ENCODE measurements around the gene CELA1. TPM values are rescaled to one million over a fixed set of nuclear protein-coding genes. Genes with fewer than 3 reads are reported as not detected.
A peak's percentile ranks its signal among the peaks of the same experiment; 100 is the strongest.

The CELA1 gene
- total RNA-seq, 1 donor from 2014 or later: not detected

DNA sequence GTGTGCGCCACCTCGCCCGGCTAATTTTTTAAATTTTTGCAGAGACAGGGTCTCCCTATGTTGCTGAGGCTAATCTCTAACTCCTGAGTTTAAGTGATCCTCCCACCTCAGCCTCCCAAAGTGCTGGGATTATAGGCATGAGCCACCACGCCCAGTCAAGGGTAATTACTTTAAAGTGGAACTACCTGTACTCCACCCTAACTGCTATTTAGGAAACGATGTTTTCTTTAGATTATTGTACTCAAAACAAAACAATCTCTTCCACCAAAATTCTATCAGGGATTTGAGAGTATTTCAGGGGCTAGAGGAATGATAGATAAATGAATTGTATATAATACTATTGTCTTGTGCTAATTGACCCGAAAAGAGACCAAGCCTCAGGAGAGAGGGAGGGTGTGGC, 12.9 kb downstream of the CELA1 start:
- Mint-ChIP-seq H3K36me3 (ENCODE audit: low read depth) (no peaks in the 10 kb centered on the region), H3K9me3 (no peaks in the 10 kb centered on the region), H3K27me3 (ENCODE audit: low read depth) (no peaks in the 10 kb centered on the region), H3K4me1 (no peaks in the 10 kb centered on the region), H3K27ac (ENCODE audit: unreplicated experiment) (peak overlapping the region; percentile 8), H3K4me3 (no peak overlapping the region)
- TF ChIP-seq, protein P1, sequence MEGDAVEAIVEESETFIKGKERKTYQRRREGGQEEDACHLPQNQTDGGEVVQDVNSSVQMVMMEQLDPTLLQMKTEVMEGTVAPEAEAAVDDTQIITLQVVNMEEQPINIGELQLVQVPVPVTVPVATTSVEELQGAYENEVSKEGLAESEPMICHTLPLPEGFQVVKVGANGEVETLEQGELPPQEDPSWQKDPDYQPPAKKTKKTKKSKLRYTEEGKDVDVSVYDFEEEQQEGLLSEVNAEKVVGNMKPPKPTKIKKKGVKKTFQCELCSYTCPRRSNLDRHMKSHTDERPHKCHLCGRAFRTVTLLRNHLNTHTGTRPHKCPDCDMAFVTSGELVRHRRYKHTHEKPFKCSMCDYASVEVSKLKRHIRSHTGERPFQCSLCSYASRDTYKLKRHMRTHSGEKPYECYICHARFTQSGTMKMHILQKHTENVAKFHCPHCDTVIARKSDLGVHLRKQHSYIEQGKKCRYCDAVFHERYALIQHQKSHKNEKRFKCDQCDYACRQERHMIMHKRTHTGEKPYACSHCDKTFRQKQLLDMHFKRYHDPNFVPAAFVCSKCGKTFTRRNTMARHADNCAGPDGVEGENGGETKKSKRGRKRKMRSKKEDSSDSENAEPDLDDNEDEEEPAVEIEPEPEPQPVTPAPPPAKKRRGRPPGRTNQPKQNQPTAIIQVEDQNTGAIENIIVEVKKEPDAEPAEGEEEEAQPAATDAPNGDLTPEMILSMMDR (conservative IDR thresholded peaks at IDR 0.05): no peak
- no peak for DNase-seq (ENCODE audit: low read depth, low spot score)

DNA sequence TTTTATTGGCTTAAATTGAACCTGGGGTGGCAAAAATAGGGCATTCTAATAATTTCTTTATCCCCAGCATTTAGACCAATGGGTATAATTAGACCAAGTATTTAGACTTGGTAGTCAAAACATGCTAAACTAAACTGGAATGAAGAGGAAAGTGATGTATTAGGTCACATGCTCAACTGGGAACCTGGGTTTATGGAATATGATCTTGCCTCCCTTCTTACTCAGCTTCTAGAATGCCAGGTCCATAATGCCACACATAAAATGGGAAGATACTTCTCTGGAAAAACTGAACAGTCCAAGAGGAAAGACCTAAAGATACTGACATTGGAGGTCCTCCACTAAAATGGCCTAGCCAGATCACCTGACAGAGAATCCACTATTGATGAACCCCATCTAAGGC, 16.3 kb downstream of the CELA1 start:
- H3K27ac Mint-ChIP-seq (ENCODE audit: unreplicated experiment): no peak overlapping the region

DNA sequence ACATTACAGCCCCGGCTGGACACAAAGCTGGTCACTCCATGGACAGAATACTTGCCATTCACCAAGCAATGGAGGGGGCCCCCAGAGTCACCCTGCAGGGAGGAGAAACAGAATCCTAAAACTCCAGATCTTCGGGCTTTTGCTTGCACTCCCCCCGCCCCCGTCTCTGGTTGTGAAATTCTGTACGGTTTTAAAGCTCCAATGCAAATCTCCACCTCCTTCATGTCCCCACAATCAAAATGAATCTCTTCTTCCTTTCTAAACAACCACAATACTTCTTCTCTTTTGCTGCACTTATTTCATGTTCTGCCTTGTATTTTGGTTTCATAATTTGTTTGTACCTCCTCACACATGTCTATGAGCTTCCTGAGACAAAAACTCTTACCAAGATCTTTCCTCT, 16.7 kb downstream of the CELA1 start:
- Mint-ChIP-seq H3K4me1 (peaks cover 13% of the 10 kb centered on the region), H3K9me3 (no peaks in the 10 kb centered on the region), H3K4me3 (no peak overlapping the region)

More for the DNA sequence above, 16.3 kb downstream of the CELA1 start:
- Mint-ChIP-seq H3K27me3 (ENCODE audit: low read depth) (no peaks in the 10 kb centered on the region), H3K4me3 (no peak overlapping the region), H3K36me3 (ENCODE audit: low read depth) (no peaks in the 10 kb centered on the region), H3K9me3 (no peaks in the 10 kb centered on the region), H3K4me1 (peaks cover 13% of the 10 kb centered on the region)
- no peak for DNase-seq (ENCODE audit: low read depth, low spot score)
- TF ChIP-seq, protein P1 (conservative IDR thresholded peaks at IDR 0.05): no peak

GRCh38 chr12:51328587-51328986, 17.9 kb downstream of the CELA1 start:
- Mint-ChIP-seq H3K4me3 (no peak overlapping the region), H3K27me3 (ENCODE audit: low read depth) (no peaks in the 10 kb centered on the region), H3K36me3 (ENCODE audit: low read depth) (no peaks in the 10 kb centered on the region)

More for the DNA sequence above, 16.7 kb downstream of the CELA1 start:
- H3K27ac Mint-ChIP-seq (ENCODE audit: unreplicated experiment): no peak overlapping the region
- TF ChIP-seq, protein P1 (conservative IDR thresholded peaks at IDR 0.05): no peak
- no peaks in the 10 kb centered on the region for H3K27me3 Mint-ChIP-seq (ENCODE audit: low read depth)
- H3K36me3 Mint-ChIP-seq (ENCODE audit: low read depth): no peaks in the 10 kb centered on the region
- DNase-seq (ENCODE audit: low read depth, low spot score): no peak

DNA sequence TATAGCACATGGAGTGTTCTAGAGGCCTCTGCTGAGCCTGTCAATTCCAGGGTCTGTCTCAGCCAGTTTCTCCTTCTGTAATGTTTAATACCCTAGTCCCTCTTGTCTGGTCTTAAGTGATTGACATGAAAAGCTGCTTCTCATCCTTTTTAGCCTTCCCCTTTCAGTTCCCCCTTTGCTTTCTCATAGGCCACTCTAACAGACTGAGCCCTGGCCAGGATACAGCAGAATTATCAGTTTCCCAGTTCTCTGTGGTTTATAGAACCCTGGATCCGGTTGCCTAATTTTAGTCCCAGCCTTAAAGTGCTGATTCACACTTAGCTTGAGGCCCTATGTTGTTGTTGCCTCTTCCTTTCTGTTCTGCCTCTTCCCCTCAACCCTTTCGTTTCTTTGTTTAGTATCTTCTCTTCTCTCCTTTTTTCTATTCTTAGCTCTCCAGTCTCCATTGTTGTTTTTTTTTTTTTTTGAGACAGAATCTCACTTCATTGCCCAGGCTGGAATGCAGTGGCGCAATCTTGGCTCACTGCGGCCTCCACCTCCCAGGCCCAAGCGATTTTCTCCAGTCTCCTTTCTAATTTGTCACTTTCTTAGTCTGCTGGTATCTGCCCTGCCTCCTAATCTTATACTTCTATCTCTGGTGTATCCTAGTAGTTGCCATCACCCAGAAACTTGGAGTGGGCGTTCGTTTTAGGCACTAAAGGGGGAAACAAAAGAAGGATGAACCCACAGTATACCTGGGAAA, 19.6 kb downstream of the CELA1 start:
- Mint-ChIP-seq H3K4me3 (no peak overlapping the region), H3K27me3 (ENCODE audit: low read depth) (no peaks in the 10 kb centered on the region), H3K9me3 (no peaks in the 10 kb centered on the region), H3K36me3 (ENCODE audit: low read depth) (no peaks in the 10 kb centered on the region), H3K27ac (ENCODE audit: unreplicated experiment) (peak overlapping the region; percentile 69), H3K4me1 (peaks cover 13% of the 10 kb centered on the region)
- TF ChIP-seq, protein P1 (conservative IDR thresholded peaks at IDR 0.05): no peak
- no peak for DNase-seq (ENCODE audit: low read depth, low spot score)

More at GRCh38 chr12:51328587-51328986, 17.9 kb downstream of the CELA1 start:
- peaks cover 13% of the 10 kb centered on the region for H3K4me1 Mint-ChIP-seq
- DNase-seq (ENCODE audit: low read depth, low spot score): no peak
- no peaks in the 10 kb centered on the region for H3K9me3 Mint-ChIP-seq
- TF ChIP-seq, protein P1 (conservative IDR thresholded peaks at IDR 0.05): no peak
- H3K27ac Mint-ChIP-seq (ENCODE audit: unreplicated experiment): no peak overlapping the region

All from neural crest cell (in vitro differentiated cells).